IMR-90 (cell line): Measurements from ENCODE around the gene TDRD1. TPM values are rescaled to one million over a fixed set of nuclear protein-coding genes. Genes with fewer than 3 reads are reported as not detected.

Experiments used
- ATAC-seq: fragments of 200-7000 bp; cut with Tn5 transposase; 2 replicates; pipeline ENCODE4 v1.9.1; 2020; ENCODE audit warnings: low read depth, mild to moderate bottlenecking, moderate library complexity
- BruUV-seq: library from RNA; stranded (reverse); fragments of 400-500 nt; replicated peaks from 2 replicates; lab custom pipeline; 2021; lab: Mats Ljungman, UMichigan
- CTCF ChIA-PET: fragments of 300-600 bp; formaldehyde crosslinking; extraction: SDS; loops from one replicate; lab custom pipeline; 2021; ENCODE audit warnings: antibody characterized with exemption; lab: Yijun Ruan, JAX
- POLR2A ChIA-PET: fragments of 300-600 bp; sonication (Branson Sonifier 250); formaldehyde crosslinking; loops from one replicate; lab custom pipeline; 2022; ENCODE audit warnings: antibody characterized with exemption; ENCODE audit not compliant: unreplicated experiment; lab: Charles Lee
- DNase-seq: peaks from one replicate; pipeline ENCODE4 v3.0.0; 2013
- H2AFZ ChIP-seq: replicated peaks from 2 replicates; pipeline ENCODE3; 2013; ENCODE audit warnings: low read length, mild to moderate bottlenecking; ENCODE audit not compliant: poor library complexity
- H2AK5ac ChIP-seq: 2 replicates; pipeline ENCODE4 v1.6.1; 2013; ENCODE audit warnings: low read depth, low read length, inconsistent platforms
- H2AK9ac ChIP-seq: replicated peaks from 2 replicates; pipeline ENCODE3; 2013; ENCODE audit warnings: mild to moderate bottlenecking, low read depth, low read length, moderate library complexity; ENCODE audit not compliant: poor library complexity
- H2BK120ac ChIP-seq: 2 replicates; pipeline ENCODE4 v1.6.1; 2013; ENCODE audit warnings: low read depth, low read length, inconsistent platforms
- H2BK15ac ChIP-seq: 3 replicates; pipeline ENCODE4 v1.6.1; 2013; ENCODE audit warnings: low read depth, low read length, inconsistent platforms
- H2BK20ac ChIP-seq: 2 replicates; pipeline ENCODE4 v1.6.1; 2013; ENCODE audit warnings: low read depth, mild to moderate bottlenecking, inconsistent platforms, low read length, moderate library complexity
- H2BK5ac ChIP-seq: 2 replicates; pipeline ENCODE4 v1.6.1; 2013; ENCODE audit warnings: mild to moderate bottlenecking, low read depth, low read length, inconsistent platforms; ENCODE audit not compliant: poor library complexity, severe bottlenecking
- H3K14ac ChIP-seq: replicated peaks from 2 replicates; pipeline ENCODE4 v1.6.1; 2013; ENCODE audit warnings: low read depth, low read length, inconsistent platforms
- H3K18ac ChIP-seq: 2 replicates; pipeline ENCODE4 v1.6.1; 2013; ENCODE audit warnings: low read depth, low read length, control low read depth
- H3K23ac ChIP-seq: 2 replicates; pipeline ENCODE4 v1.6.1; 2013; ENCODE audit warnings: low read depth, low read length, inconsistent platforms
- H3K27ac ChIP-seq: 2 replicates; pipeline ENCODE4 v1.5.1; 2013; ENCODE audit warnings: mild to moderate bottlenecking, control low read depth, low read length; ENCODE audit not compliant: insufficient read depth
- H3K27me3 ChIP-seq: 2 replicates; pipeline ENCODE4 v1.6.1; 2013; ENCODE audit warnings: low read length; ENCODE audit not compliant: control insufficient read depth, insufficient read depth
- H3K36me3 ChIP-seq: 2 replicates; pipeline ENCODE4 v1.6.1; 2013; ENCODE audit warnings: low read length, mixed read lengths; ENCODE audit not compliant: control insufficient read depth, insufficient read depth
- H3K4ac ChIP-seq: 2 replicates; pipeline ENCODE4 v1.6.1; 2013; ENCODE audit warnings: low read depth, low read length, inconsistent platforms
- H3K4me1 ChIP-seq: 2 replicates; pipeline ENCODE4 v1.6.1; 2013; ENCODE audit warnings: low read length, mixed read lengths; ENCODE audit not compliant: control insufficient read depth, insufficient read depth
- H3K4me2 ChIP-seq: 2 replicates; pipeline ENCODE4 v1.6.1; 2013; ENCODE audit warnings: low read depth, mild to moderate bottlenecking, control low read depth, low read length, moderate library complexity
- H3K4me3 ChIP-seq: 2 replicates; pipeline ENCODE4 v1.5.1; 2013; ENCODE audit warnings: low read depth, mild to moderate bottlenecking, control low read depth, low read length, moderate library complexity; ENCODE audit not compliant: insufficient read depth
- H3K56ac ChIP-seq: 2 replicates; pipeline ENCODE4 v1.6.1; 2013; ENCODE audit warnings: low read length, inconsistent platforms; ENCODE audit not compliant: insufficient read depth; ENCODE audit errors: extremely low read depth
- H3K79me1 ChIP-seq, 2 experiments: 2 replicates each; pipeline ENCODE4 v1.6.1; 2013; ENCODE audit warnings: low read length in 2 of 2, inconsistent platforms in 1 of 2, low read depth in 1 of 2
- H3K9ac ChIP-seq: 2 replicates; pipeline ENCODE4 v1.6.1; 2013; ENCODE audit warnings: low read depth, low read length, control low read depth
- H3K9me1 ChIP-seq: 2 replicates; pipeline ENCODE4 v1.6.1; 2013; ENCODE audit warnings: low read length, inconsistent platforms; ENCODE audit not compliant: insufficient read depth
- H3K9me3 ChIP-seq: 2 replicates; pipeline ENCODE4 v1.6.1; 2013; ENCODE audit warnings: low read length; ENCODE audit not compliant: control insufficient read depth, insufficient read depth
- H4K20me1 ChIP-seq: 2 replicates; pipeline ENCODE4 v1.6.1; 2013; ENCODE audit warnings: low read length, inconsistent platforms; ENCODE audit not compliant: insufficient read depth
- H4K5ac ChIP-seq: 2 replicates; pipeline ENCODE4 v1.6.1; 2013; ENCODE audit warnings: mild to moderate bottlenecking, low read depth, low read length, control low read depth
- H4K8ac ChIP-seq, 2 experiments: 2 replicates each; pipeline ENCODE4 v1.6.1; 2013; ENCODE audit warnings: low read depth in 2 of 2, low read length in 2 of 2, control low read depth in 1 of 2, inconsistent platforms in 1 of 2
- H4K91ac ChIP-seq: 2 replicates; pipeline ENCODE4 v1.6.1; 2013; ENCODE audit warnings: low read depth, low read length, inconsistent platforms; ENCODE audit not compliant: insufficient read depth
- BHLHE40 ChIP-seq: fragments of 150-350 bp; IDR thresholded peaks from 2 replicates; pipeline ENCODE4 v1.6.1; 2016; ENCODE audit warnings: mild to moderate bottlenecking, low read depth, low read length
- CEBPB ChIP-seq: IDR thresholded peaks from 2 replicates; pipeline ENCODE4 v1.6.1; 2012; ENCODE audit warnings: low read depth, low read length, improper control_type of control experiment
- CHD1 ChIP-seq: IDR thresholded peaks from 2 replicates; pipeline ENCODE4 v1.6.1; 2012; ENCODE audit warnings: low read depth, low read length, improper control_type of control experiment
- FOS ChIP-seq: fragments of 150-350 bp; IDR thresholded peaks from 2 replicates; pipeline ENCODE4 v1.6.1; 2016; ENCODE audit warnings: low read depth, low read length
- MAFK ChIP-seq: IDR thresholded peaks from 2 replicates; pipeline ENCODE4 v1.6.1; 2012; ENCODE audit warnings: low read depth, low read length, improper control_type of control experiment
- MAZ ChIP-seq: IDR thresholded peaks from 2 replicates; pipeline ENCODE4 v1.6.1; 2012; ENCODE audit warnings: low read depth, mild to moderate bottlenecking, low read length, improper control_type of control experiment, moderate library complexity, borderline replicate concordance
- MXI1 ChIP-seq: IDR thresholded peaks from 2 replicates; pipeline ENCODE4 v1.6.1; 2012; ENCODE audit warnings: low read depth, mild to moderate bottlenecking, low read length, moderate library complexity, borderline replicate concordance
- NFE2L2 ChIP-seq: fragments of 150-350 bp; IDR thresholded peaks from 2 replicates; pipeline ENCODE4 v1.6.1; 2016; ENCODE audit warnings: low read depth, mild to moderate bottlenecking, low read length
- POLR2A ChIP-seq: IDR thresholded peaks from 2 replicates; pipeline ENCODE4 v1.6.1; 2012; ENCODE audit warnings: mild to moderate bottlenecking, low read depth, low read length
- RAD21 ChIP-seq: IDR thresholded peaks from 2 replicates; pipeline ENCODE4 v1.6.1; 2012; ENCODE audit warnings: low read length, improper control_type of control experiment
- RCOR1 ChIP-seq: IDR thresholded peaks from 2 replicates; pipeline ENCODE4 v1.6.1; 2012; ENCODE audit warnings: mild to moderate bottlenecking, low read length, improper control_type of control experiment; ENCODE audit not compliant: insufficient replicate concordance
- RFX5 ChIP-seq: IDR thresholded peaks from 2 replicates; pipeline ENCODE4 v1.8.0; 2012; ENCODE audit warnings: low read depth, mild to moderate bottlenecking, low read length, moderate library complexity
- SMC3 ChIP-seq: fragments of 150-350 bp; IDR thresholded peaks from 2 replicates; pipeline ENCODE4 v1.6.1; 2016; ENCODE audit warnings: low read depth, mild to moderate bottlenecking, antibody characterized with exemption, low read length, moderate library complexity
- WGBS, 2 experiments: methylation state at CpG; one replicate each; pipeline versions ENCODE4 v1.1.5 to v1.1.7; 2013; ENCODE audit warnings: missing lambda C conversion rate in 2 of 2; ENCODE audit not compliant: insufficient read length in 1 of 2; ENCODE audit errors: extremely low coverage in 2 of 2; 5-methylcytosine and 5-hydroxymethylcytosine counted together
- dilution Hi-C: fragments of 300-500 bp; cut with HindIII; formaldehyde crosslinking; loops from one replicate; pipeline ENCODE4 v1.14.3; 2018; ENCODE audit warnings: low sequenced_read_pairs; ENCODE audit not compliant: unreplicated experiment
- in situ Hi-C: fragments of 300-500 bp; cut with MboI; formaldehyde crosslinking; loops from 3 replicates; pipeline ENCODE4 v1.14.3; 2019; ENCODE audit warnings: low sequenced_read_pairs, inconsistent platforms, mixed read lengths
- intact Hi-C: fragments of 100-400 bp; cut with micrococcal nuclease; formaldehyde crosslinking; loops from 2 replicates; pipeline ENCODE4 v1.10.0; 2022
- polyA plus RNA-seq, 3 experiments: library from polyadenylated mRNA; depleted of rRNA; stranded (reverse); fragments of >200 nt; gene quantifications; 2 replicates each; pipeline ENCODE4 v1.2.3, GENCODE V29; 2012; ENCODE audit warnings: low replicate concordance in 1 of 3
- total RNA-seq: library from RNA; depleted of rRNA; stranded (reverse); fragments of >200 nt; gene quantifications from 2 replicates; pipeline ENCODE4 v1.2.3, GENCODE V29; 2012
- TF ChIP-seq, protein P1 (sequence below): conservative IDR thresholded peaks from 2 replicates; pipeline ENCODE4 v1.5.1; 2012; ENCODE audit warnings: mild to moderate bottlenecking, low read depth, low read length, improper control_type of control experiment
- TF ChIP-seq, protein P2 (sequence below): fragments of 150-350 bp; IDR thresholded peaks from 2 replicates; pipeline ENCODE4 v1.6.1; 2017; ENCODE audit warnings: mild to moderate bottlenecking, antibody characterized with exemption, low read length, low read depth

TDRD1 gene
- total and polyA plus RNA-seq, 2 of the 4 experiments (the other 2 are of a cell fraction): not detected

DNA sequence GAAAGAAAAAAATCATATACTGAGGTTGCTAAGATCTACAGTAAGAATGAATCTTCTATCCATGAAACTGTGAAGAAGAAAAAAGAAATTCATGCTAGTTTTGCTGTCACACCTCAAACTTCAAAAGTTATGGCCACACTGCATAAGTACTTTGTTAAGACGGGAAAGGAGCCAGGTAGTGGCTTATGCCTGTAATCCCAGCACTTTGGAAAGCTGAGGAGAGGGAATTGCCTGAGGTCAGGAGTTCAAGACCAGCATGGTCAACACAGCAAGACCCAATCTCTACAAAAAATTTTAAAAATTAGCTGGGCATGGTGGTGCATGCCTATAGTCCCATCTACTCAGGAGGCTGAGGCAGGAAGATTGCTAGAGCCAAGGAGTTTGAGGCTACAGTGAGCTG lies 27.3 kb upstream of the TDRD1 start:
- H3K27ac ChIP-seq: no peak overlapping the region

More for the DNA sequence above, 27.3 kb upstream of the TDRD1 start:
- no peak overlapping the region for H2AK9ac ChIP-seq
- dilution Hi-C loops (no loop called here), in situ Hi-C loops (no loop called here), intact Hi-C loops (no loop called here)
- no peak overlapping the region for H3K18ac ChIP-seq
- POLR2A ChIA-PET: no interaction called here
- peaks cover 3% of the 10 kb centered on the region for H3K36me3 ChIP-seq
- no peak overlapping the region for H3K14ac ChIP-seq
- no TSS peak for BruUV-seq
- H4K5ac ChIP-seq: no peak overlapping the region
- H2BK5ac ChIP-seq: no peak overlapping the region
- no peak overlapping the region for H2AFZ ChIP-seq
- ATAC-seq: no peak
- H4K8ac ChIP-seq: no peak overlapping the region
- no peak overlapping the region for H3K4me2 ChIP-seq
- 0 out of 4 replicates have a peak, but pooled peaks cover 5 to 6% of the 10 kb centered on the region in 2 experiments for H3K79me1 ChIP-seq
- 0 out of 2 replicates have a peak, but pooled peaks cover 3% of the 10 kb centered on the region for H3K9me1 ChIP-seq
- H3K27me3 ChIP-seq: no peaks in the 10 kb centered on the region
- no peaks in the 10 kb centered on the region for H4K20me1 ChIP-seq
- H4K91ac ChIP-seq: no peak overlapping the region
- no peak overlapping the region for H2AK5ac ChIP-seq
- H3K56ac ChIP-seq: no peak overlapping the region
- TF ChIP-seq RAD21 (no peak), CHD1 (no peak), MXI1 (no peak), MAZ (no peak), FOS (no peak), BHLHE40 (no peak), POLR2A (no peak), RCOR1 (no peak), SMC3 (no peak), RFX5 (no peak), NFE2L2 (no peak), MAFK (no peak), CEBPB (no peak)
- TF ChIP-seq, protein P1, sequence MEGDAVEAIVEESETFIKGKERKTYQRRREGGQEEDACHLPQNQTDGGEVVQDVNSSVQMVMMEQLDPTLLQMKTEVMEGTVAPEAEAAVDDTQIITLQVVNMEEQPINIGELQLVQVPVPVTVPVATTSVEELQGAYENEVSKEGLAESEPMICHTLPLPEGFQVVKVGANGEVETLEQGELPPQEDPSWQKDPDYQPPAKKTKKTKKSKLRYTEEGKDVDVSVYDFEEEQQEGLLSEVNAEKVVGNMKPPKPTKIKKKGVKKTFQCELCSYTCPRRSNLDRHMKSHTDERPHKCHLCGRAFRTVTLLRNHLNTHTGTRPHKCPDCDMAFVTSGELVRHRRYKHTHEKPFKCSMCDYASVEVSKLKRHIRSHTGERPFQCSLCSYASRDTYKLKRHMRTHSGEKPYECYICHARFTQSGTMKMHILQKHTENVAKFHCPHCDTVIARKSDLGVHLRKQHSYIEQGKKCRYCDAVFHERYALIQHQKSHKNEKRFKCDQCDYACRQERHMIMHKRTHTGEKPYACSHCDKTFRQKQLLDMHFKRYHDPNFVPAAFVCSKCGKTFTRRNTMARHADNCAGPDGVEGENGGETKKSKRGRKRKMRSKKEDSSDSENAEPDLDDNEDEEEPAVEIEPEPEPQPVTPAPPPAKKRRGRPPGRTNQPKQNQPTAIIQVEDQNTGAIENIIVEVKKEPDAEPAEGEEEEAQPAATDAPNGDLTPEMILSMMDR: no peak
- TF ChIP-seq, protein P2, sequence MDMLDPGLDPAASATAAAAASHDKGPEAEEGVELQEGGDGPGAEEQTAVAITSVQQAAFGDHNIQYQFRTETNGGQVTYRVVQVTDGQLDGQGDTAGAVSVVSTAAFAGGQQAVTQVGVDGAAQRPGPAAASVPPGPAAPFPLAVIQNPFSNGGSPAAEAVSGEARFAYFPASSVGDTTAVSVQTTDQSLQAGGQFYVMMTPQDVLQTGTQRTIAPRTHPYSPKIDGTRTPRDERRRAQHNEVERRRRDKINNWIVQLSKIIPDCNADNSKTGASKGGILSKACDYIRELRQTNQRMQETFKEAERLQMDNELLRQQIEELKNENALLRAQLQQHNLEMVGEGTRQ: no peak
- no peak overlapping the region for H2BK20ac ChIP-seq
- no peaks in the 10 kb centered on the region for H3K9me3 ChIP-seq
- no peaks in the 10 kb centered on the region; the same call in 1 of the 2 replicates for H3K4me1 ChIP-seq
- no peak overlapping the region for H3K23ac ChIP-seq
- H3K4me3 ChIP-seq: no peak overlapping the region
- CTCF ChIA-PET: no interaction called here
- no peak overlapping the region for H2BK120ac ChIP-seq
- no peak overlapping the region for H2BK15ac ChIP-seq
- no peak overlapping the region for H3K4ac ChIP-seq
- no peak for DNase-seq
- H3K9ac ChIP-seq: no peak overlapping the region
- WGBS, 2 experiments: no CpG with 5 or more reads among the region's 1 CpG
